GM21367 (cell line): ENCODE results near the gene RAP1GAP2.
"Not testable (repeated sequence)": the region's sequence is repeated elsewhere in the genome, so short reads cannot be mapped to it uniquely, and the experiment has no call there.

ENCODE experiments used
- ATAC-seq: cut with Tn5 transposase; IDR thresholded peaks from one replicate; pipeline ENCODE4 v1.9.1; 2021; ENCODE audit not compliant: unreplicated experiment

RAP1GAP2 gene

DNA sequence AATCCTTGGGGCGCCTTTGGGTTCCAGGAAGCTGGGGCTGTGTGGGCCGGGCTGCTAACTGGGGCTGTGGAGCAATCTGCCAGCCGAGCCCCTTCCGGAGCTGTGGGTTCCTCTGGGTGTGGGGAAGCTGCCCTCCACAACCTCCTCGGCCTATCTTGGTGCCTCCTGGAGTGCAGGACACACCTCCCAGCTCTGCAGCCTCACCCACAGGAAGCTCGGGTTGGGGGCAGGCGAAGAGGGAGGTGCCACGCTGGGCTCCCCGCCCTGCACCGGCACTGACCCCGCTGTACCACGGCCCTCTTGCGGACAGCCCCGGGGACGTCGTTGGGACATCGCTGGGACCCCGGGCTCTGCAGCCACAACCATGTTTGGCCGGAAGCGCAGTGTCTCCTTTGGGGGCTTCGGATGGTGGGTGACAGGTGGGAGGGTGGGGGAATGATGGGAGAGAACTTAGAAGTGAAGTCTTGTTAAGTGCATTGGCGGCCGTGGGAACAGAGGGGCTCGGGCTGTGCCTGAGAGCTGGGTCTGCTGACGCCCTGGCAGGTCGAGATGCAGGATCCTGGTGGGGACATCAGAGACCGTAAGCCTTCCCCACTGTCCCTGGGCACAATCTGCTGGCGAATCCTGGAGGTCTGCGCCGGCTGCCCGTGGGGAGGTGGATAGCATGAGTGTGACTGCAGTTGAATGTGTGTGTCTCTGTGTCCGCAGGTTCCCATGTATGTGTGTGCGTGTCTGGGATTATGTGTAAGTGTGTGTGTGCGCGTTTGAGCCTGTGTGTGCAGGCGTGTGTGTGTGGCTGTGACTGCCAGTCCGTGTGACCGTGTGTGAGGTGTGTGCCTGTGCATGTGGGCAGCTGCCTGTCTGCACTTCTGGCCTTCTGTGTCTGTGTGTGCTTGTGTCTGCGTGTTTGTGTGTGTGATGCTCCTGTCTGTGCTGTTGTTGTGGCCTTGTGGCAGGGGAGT lies at the start of gene RAP1GAP2:
Gene RAP1GAP2, plus strand, starts transcription at position 275 of the 962 bp plus-strand sequence. Its CDS starts 90 bp downstream, at position 365.
- ATAC-seq, result no peak

DNA sequence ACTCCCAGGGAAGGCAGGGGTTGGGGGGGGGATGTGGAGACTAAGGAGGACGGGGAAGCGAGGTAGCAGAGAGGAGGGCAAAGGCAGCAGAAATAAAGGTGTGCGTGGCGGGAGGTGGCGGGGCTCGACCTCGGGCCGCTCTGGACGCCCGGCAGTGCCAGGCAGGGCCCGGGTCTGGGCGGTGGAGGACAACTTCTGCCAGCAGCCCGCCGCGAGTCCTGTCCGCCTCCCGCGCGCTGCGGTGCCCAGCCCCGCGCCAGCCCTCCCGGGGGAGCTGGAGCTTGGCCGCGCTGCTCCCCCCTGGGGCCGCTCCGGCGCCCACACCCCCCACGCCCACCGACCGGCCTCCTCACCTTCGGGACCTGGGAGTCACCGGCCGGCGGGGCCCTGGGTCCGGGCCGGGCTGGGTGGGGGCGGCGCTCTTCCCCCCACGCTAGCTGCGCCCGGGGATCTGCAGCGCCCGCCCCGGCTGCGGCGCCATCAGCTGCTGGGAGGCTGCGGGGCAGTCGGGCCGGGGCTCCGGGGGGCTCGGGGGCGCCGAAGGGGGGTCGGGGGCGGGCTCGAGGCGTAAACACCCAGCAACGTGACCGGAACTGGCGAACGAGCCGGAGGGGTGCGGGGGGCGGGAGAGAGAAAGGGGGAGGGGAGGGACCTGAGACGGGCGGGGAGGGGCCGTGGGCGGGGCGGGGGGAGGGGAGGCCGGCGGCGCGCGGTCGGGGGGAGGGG lies 47.0 kb upstream of the RAP1GAP2 start, which contains the start of gene CCDC92B:
Gene CCDC92B, minus strand, starts transcription at position 595 of the 726 bp plus-strand sequence. CDS start 14,507 bp downstream, outside the sequence.
- ATAC-seq, result no peak

DNA sequence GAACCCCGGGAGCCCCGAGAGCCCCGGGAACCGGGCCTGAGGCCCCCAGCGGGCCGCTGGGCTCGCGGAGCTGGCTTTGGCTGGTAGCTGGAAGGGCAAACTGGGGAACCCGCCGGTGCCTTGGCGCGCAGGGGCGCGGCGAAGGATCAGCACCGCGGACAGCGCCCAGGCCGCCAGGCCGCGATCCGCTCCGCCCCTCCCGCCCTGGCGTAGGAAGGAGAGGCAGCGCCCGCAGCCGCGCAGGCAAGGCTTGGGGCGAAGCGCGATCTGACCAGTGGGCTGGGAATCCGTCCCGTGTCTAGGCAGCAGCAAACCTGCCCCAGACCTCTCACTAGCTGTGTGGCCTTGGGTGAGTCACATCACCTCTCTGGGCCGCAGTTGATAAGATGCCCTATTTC lies 46.5 kb upstream of the RAP1GAP2 start:
- ATAC-seq, result no peak

DNA sequence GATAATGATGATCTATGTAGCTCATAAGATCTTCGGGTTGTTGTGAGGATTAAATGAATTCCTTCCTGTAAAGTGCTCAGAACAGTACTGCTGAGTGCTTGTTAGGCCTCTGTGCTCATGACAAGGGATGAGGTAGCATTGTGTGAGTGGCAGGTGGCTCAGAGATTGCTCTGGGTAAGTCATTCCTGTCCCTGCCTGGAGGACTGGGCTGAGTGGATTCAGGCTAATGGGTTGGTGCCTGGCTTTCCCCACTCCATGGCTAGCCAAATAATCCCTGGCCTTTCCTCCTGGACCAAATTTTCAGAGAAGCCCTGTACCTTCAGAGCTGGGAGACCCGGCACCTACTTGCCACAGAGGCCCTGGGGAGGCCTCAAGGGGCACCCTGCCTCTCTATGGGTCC lies 45.5 kb upstream of the RAP1GAP2 start:
- ATAC-seq, result no peak

DNA sequence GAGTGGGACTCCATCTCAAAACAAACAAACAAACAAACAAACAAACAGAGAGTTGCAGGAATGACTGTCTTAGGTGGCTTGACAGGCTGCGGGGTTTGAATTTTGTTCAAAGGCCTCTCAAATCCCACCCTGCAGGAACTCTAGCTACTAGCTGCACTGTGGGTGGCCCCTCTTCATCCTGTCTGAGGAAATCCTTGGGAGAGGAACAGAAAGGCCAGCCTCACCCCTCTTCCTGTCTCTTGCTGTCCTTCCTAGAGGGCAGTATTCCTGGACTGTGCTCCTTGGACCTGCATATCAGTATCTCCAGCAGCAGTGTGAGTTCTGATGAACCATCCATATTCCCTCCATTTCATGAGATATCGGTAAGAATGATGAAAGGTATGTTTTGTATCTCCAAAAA lies 44.7 kb upstream of the RAP1GAP2 start:
- ATAC-seq, result no peak

DNA sequence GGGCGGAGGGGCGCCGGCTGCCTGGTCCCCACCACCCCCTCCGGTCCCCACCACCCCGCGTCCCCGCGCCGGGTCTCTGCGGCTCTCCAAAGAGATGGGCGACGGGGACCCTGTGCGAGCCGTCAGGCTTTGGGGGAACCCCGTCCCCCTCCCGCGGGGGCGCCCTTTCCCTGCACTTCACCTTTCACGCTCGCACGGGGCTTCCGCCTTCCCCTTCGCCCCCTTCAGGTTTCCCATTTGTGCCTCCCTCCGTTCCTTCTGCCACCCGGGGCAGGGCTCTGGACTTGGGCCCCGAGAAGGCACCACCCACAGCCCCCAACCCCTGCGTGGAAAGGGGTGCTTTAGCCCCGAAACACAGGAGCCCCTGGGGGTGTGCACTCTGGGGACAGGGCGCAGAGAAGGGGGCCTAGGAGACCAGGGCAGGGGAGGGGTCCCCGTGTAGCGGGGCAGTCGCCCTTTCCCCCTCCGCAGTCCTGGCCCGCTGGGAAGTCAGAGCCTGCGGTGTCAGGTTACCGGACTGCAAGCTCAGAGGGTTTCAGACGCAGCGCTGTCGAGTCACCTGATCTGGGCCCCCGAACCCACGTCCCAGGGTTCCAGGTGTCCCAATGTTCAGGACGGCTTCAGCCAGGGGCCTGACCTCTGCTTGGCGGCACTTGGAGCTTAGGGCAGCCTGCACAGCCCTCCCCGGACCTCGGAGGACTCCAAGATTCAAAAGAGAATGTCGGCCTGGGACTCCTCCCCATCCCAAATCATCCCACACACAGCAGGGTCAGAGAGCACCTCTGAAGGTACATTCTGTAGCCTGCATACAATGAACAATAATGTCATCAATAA lies 40.1 kb upstream of the RAP1GAP2 start:
- ATAC-seq, result no peak

DNA sequence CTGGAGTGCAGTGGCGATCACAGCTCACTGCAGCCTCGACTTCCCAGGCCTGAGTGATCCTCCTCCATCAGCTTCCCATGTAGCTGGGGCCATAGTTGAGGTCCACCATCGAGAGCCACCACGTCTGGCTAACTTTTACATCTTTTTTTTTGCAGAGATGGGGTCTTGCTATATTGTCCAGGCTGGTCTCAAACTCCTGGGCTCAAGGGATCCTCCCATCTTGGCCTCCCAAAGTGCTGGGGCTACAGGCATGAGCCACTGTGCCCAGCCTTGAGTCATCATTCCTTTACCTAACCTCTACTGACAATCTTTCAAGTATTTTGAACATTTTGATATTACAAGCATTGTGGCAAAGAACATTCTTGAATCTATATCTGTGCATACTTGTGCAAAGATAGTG lies 37.4 kb upstream of the RAP1GAP2 start:
- ATAC-seq, result no peak

DNA sequence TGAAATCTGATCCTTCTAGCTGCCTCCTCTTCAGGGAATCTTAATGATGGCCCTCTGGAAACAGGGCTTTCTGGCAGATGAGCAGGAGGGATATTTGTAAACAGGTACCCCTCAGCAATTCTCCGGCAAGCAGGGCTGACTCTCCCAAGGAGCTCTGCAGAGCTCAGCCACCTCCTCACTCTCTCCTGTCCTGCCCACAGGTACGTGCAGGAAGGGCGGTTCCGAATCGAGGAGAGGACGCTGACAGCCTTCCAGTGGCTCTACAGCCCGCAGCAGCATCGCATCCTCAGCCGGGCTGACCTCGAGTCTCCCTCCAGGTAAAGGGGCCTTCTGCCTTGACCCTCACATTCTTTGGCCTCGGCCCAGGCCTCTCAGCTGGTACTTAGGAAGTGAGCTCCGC lies 26.1 kb upstream of the RAP1GAP2 start:
- ATAC-seq, result no peak

DNA sequence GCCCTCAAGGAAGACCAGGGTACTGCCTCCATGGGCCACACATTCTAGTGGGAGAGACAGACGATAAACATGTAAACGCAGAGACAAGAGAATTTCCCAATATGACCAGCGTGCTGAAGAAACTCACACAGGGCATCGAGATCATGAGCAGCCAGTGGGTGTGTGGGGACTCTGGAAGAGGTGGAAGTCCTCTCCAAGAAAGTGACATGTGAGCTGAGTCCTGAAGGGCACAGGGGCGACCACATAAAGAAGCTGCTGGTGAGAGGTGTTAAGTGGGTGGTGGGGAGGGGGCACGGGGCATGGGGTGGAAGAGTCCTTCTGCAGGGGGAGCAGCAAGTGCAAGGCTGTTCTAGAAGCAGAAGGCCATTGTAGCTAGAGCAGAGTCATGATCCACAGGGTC lies 21.0 kb upstream of the RAP1GAP2 start:
- no peak for ATAC-seq

DNA sequence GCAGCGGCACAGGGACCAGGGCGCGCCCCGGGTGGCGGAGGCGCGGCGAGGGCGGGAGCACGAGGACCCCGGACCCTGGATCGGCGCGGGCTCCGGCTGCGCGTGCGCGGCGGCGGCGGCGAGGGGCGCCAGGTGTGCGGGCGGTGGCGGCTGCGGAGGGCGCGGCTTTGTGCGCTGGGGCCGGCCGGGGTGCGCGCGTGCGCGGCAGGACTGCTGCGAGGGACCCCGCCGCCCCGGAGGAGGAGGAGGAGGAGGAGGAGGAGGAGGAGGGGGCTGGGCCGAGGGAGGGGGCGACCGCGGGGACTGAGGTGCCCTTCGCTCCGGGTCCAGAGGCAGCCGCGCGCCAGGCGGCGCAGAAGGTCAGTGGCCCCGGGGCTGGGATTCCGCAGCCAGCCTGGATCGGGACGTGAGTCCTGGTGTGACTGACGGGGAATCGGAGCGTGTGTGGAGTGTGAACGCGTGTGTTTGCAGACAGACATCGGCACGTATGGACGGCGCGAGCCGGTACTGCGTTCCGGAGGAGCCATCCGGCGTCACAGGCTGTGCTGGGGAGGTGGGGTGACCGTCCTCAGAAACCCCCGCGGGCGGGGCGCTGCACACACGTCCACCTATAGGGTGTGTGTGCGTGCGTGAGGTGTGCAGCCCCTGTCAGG lies 19.5 kb upstream of the RAP1GAP2 start:
- no peak for ATAC-seq

DNA sequence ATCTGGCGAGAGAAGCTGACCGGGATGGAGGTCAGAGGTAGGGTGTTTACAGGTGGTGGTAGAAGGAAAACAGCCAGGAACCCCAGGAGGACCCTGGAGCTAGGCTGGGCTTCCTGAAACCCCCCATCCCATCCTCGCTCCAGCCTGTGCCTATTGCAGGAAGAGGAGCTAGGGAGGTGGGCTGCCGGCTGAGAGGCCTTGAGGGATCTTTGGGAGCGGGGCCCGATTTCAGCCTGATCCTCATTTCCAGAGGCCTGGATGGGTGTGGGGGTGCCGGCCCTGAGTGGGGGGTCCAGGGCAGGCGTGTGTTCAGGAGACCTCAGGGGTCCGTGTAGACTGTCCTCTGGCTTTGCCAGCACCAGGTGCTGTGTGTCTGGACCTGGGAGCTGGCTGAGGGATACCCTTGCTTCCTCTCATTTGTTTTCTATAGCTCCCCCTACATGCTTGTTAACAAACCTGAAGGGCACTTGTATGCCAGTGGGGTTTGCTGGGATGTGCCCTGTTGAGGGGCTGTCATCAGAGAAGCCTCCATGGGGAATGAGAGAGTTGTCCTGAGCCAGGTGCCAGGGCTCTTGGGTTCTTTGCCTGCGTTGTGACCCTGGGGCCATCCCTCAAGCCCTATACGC lies 18.9 kb upstream of the RAP1GAP2 start:
- ATAC-seq, result no peak

DNA sequence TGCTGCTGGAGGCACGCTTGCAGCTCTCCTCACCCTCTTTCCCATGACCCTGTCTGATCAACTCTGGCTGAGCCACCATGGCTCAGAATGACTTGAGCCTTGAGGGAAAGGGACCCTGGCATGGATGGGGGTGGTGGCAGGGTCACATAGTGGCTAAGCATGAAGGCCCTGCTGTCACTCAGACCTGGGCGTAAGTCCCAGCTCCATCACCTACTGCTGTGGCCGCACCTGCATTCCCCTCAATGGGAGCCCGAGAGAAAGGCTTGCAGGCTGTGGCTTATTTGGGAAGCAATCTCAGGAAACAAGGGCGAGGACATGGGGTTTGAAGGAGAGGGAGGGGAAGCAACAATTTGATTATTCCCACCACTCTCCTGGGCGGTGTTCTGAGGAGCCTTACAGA lies 17.7 kb upstream of the RAP1GAP2 start:
- ATAC-seq, result no peak

DNA sequence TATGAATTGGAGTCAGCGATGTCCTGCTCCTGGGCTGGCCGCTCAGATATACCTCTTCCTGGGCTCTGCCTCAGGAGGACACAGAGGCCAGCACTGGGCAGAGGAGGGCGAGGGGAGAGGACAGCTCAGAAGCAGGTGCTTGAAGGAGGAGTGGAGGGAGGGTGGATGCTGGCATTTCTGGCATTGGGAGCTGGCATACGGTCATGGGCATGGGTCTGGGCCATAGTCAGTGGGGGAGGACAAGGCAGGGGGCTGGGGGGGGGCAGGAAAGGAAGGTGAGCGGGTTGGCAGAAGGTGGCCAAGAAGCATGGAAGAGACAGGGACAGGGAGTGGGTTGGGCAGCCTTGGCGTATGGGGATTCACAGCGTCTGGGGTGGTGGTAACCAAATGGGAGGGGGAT lies 16.7 kb upstream of the RAP1GAP2 start:
- ATAC-seq, result no peak

DNA sequence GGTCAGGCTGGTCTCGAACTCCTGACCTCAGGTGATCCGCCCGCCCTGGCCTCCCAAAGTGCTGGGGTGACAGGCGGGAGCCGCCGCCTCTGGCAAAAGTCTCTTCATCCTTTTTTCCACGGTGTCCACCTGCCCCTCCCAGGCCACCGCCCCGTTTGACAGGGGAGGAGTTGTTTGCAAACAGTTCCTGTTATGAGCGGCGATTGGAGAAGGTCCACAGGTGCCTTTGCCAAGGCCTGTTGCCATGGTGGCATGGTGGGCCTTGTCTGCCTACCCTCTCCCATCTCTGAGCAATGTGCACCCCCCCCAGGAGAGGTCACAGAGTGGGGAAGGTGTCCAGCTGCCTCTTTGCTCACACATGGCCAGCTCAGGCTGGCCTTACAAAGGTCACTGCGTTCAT lies 16.0 kb upstream of the RAP1GAP2 start:
- ATAC-seq, result no peak

DNA sequence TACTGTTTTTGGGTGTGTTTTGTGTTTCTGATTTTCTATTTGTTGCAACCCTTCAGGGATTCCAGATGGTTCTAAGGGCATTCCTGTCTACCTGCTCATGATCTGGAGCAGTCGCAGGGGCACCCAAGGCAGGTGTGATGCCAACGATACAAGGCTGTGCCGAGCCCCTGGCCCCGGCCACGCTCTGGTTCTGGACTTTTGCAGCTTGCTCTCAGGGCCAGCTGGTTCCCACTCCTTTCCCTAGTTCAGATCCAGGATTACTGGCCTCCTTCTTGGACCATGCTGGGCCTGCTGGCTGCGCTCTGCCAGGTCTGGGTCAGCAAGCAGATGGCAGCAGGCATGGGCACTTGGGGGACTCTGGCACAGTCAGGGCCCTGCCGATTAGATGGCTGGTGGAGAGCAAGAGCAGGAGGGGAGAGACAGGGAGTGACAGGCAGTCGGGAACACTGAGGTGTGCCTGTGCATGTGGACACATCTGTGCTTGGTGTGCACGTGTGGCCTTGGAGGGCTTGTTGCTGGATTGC lies 15.2 kb upstream of the RAP1GAP2 start:
- no peak for ATAC-seq

DNA sequence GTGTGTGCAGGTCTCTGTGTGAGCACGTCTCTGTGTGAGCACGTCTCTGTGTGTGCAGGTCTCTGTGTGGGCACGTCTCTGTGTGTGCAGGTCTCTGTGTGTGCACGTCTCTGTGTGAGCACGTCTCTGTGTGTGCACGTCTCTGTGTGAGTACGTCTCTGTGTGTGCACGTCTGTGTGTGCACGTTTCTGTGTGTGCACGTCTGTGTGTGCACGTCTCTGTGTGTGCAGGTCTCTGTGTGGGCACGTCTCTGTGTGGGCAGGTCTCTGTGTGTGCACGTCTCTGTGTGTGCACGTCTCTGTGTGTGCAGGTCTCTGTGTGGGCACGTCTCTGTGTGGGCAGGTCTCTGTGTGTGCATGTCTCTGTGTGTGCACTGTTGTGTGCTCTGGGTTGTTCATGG lies 14.6 kb upstream of the RAP1GAP2 start:
- not testable (repeated sequence) for ATAC-seq

DNA sequence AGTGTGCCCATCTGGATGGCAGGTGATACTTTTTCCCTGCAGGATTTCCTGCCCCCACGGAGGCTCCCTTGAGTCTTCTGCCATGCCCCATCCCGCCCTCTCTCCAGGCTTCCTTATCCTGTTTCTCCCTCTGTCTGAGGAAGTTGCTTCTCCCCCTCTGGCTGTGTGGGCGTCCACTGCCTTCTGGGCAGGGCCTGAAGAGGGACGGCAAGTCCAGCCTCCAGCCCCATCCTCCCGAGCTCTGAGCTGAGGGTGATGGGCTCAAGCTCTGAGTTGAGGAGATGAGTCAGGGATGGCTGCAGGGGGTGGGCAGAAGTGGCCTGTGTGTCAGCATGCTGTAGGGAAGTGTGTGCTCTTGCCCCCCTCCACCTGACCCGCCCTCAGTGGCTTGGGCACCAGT lies 14.2 kb upstream of the RAP1GAP2 start:
- no peak for ATAC-seq

DNA sequence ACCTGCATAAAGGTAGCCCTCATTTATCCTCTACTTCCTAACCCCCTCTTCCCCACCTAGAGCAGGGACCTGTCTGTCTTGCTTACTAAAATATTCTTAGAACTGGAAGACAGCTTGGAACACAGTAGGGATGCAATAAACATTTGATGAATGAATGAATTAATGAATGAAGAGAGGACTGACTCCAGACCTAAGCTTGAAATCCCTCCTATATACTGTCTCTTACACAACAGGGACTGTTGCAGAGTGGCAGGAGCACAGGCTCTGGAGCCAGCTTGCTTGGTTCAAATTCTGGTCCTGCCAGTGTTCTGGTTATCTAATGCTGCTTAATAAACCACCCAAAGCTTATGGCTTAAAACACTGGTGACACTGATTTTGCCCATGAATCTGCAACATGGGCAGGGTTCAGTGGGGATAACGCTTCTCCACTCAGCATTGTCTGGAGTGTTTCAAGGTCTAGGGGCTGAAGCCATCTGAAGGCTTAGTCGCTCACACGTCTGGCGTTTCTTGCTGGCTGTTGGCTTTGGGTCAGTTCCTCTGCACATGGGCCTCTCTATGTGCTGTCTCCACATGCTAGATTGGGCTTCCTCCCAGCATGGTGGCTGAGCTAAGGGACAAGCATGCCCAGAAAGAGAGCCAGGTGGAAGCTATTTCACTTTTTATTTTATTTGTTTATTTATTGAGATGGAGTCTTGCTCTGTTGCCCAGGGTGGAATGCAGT lies 12.8 kb upstream of the RAP1GAP2 start:
- no peak for ATAC-seq

DNA sequence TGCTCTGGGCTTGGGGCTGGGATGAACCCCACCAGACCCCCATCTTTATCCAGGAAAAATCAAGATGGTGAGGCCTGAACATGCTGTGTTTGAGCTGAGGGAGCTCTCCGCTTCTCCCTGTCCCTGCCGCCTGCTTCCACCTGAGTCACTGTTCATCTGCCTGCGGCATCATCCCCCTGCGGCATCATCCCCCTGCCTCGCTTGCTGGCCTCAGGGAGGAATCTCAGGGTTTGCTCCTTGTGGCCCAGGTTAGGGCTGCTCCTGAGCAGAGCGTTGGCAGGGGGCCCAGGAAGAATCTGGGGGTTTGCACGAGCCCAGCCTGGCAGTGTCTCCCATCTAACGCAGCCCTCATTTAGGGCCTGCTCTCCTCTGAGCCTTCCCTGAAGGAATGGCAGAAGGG lies 11.4 kb upstream of the RAP1GAP2 start:
- no peak for ATAC-seq
